Measurements from ENCODE around the gene SOWAHA.
"Not testable (repeated sequence)": the region's sequence is repeated elsewhere in the genome, so short reads cannot be mapped to it uniquely, and the experiment has no call there.

SOWAHA gene

GRCh38 chr5:132828846-132829494, 15.9 kb downstream of the SOWAHA start:
- DNase-seq = no peak

GRCh38 chr5:132829742-132830435, 16.8 kb downstream of the SOWAHA start:
- peak; percentile 60 to 64 for DNase-seq

- no peak for DNase-seq
These were observed 17.5 kb downstream of the SOWAHA start, which contains the start of gene SHROOM1 for GRCh38 chr5:132830436-132831094. SHROOM1 (minus strand) TSS chr5:132830647; CDS start chr5:132826140, 4,507 bp downstream.

GRCh38 chr5:132831095-132831860, 18.2 kb downstream of the SOWAHA start:
- DNase-seq = no peak

- DNase-seq = no peak
These were observed 19.5 kb downstream of the SOWAHA start for GRCh38 chr5:132832612-132833011.

GRCh38 chr5:132834057-132834456, 21.0 kb downstream of the SOWAHA start:
- no peak for DNase-seq

GRCh38 chr5:132836852-132837251, 23.8 kb downstream of the SOWAHA start:
- DNase-seq = no peak

- DNase-seq = no peak
These were observed 24.8 kb downstream of the SOWAHA start for GRCh38 chr5:132837868-132838267.

- DNase-seq = no peak
These were observed 25.6 kb downstream of the SOWAHA start for GRCh38 chr5:132838516-132839282.

GRCh38 chr5:132839426-132840301, 26.6 kb downstream of the SOWAHA start:
- DNase-seq = no peak

GRCh38 chr5:132840313-132840712, 27.2 kb downstream of the SOWAHA start:
- DNase-seq = no peak

- no peak for DNase-seq
These were observed 27.8 kb downstream of the SOWAHA start for GRCh38 chr5:132840896-132841295.

- no peak for DNase-seq
These were observed 28.2 kb downstream of the SOWAHA start for GRCh38 chr5:132841305-132841704.

- DNase-seq = no peak
These were observed 35.2 kb downstream of the SOWAHA start for GRCh38 chr5:132848270-132848669.

- no peak for DNase-seq
These were observed 36.2 kb downstream of the SOWAHA start for GRCh38 chr5:132849347-132849746.

GRCh38 chr5:132850066-132850465, 37.0 kb downstream of the SOWAHA start:
- DNase-seq = no peak

GRCh38 chr5:132853323-132853722, 40.2 kb downstream of the SOWAHA start:
- no peak for DNase-seq

- DNase-seq = no peak
These were observed 40.7 kb downstream of the SOWAHA start for GRCh38 chr5:132853790-132854189.

- no peak for DNase-seq
These were observed 41.2 kb downstream of the SOWAHA start for GRCh38 chr5:132854301-132854700.

- not testable (repeated sequence) for DNase-seq
These were observed 41.9 kb downstream of the SOWAHA start for GRCh38 chr5:132854992-132855391.

GRCh38 chr5:132856011-132856410, 42.9 kb downstream of the SOWAHA start:
- DNase-seq = no peak
